PC-9 (cell line): Measurements from ENCODE around the gene MAGEC2. TPM values are rescaled to one million over a fixed set of nuclear protein-coding genes. Genes with fewer than 3 reads are reported as not detected.

Experiments used
- BruUV-seq: library from RNA; stranded (reverse); fragments of 400-500 nt; replicated peaks from 2 replicates; lab custom pipeline; 2021; lab: Mats Ljungman, UMichigan
- CTCF ChIA-PET: fragments of 300-600 bp; sonication (Branson Sonifier 250); formaldehyde crosslinking; loops from one replicate; lab custom pipeline; 2022; ENCODE audit warnings: antibody characterized with exemption; lab: Charles Lee
- POLR2A ChIA-PET: fragments of 300-600 bp; sonication (Branson Sonifier 250); formaldehyde crosslinking; loops from one replicate; lab custom pipeline; 2022; ENCODE audit warnings: antibody characterized with exemption; ENCODE audit not compliant: unreplicated experiment; lab: Charles Lee
- DNase-seq, 2 experiments: peaks; one replicate each; pipeline versions ENCODE4 v3.0.0 to v3.0.0-alpha.2; 2015 to 2022; ENCODE audit warnings: mixed read lengths in 1 of 2
- H2AFZ ChIP-seq: fragments of 200-600 bp; sonication (generic); 2 replicates; pipeline ENCODE4 v1.8.1; 2017; ENCODE audit warnings: antibody characterized with exemption
- H3F3A ChIP-seq: fragments of 200-600 bp; sonication (generic); 2 replicates; pipeline ENCODE4 v1.8.1; 2017; ENCODE audit warnings: antibody characterized with exemption, mild to moderate bottlenecking, low read depth; ENCODE audit not compliant: insufficient read depth
- H3K27ac ChIP-seq: fragments of 200-600 bp; sonication (generic); 2 replicates; pipeline ENCODE4 v1.6.1; 2016; ENCODE audit warnings: mixed run types
- H3K27me3 ChIP-seq: fragments of 200-600 bp; sonication (generic); 2 replicates; pipeline ENCODE4 v1.6.1; 2016; ENCODE audit warnings: low read depth, mixed run types; ENCODE audit not compliant: insufficient read depth
- H3K36me3 ChIP-seq: fragments of 200-600 bp; sonication (generic); 2 replicates; pipeline ENCODE4 v1.6.1; 2016; ENCODE audit warnings: low read depth, mixed run types
- H3K4me1 ChIP-seq: fragments of 200-600 bp; sonication (generic); replicated peaks from 2 replicates; pipeline ENCODE4 v1.6.1; 2016; ENCODE audit warnings: mixed run types; ENCODE audit not compliant: insufficient read depth
- H3K4me2 ChIP-seq: fragments of 200-600 bp; sonication (generic); 2 replicates; pipeline ENCODE4 v1.6.1; 2017; ENCODE audit warnings: mixed run types
- H3K4me3 ChIP-seq: fragments of 200-600 bp; sonication (generic); 2 replicates; pipeline ENCODE4 v1.6.1; 2016; ENCODE audit warnings: mixed run types
- H3K79me2 ChIP-seq: fragments of 200-600 bp; sonication (generic); 2 replicates; pipeline ENCODE4 v1.6.1; 2017; ENCODE audit warnings: low read depth, mixed run types
- H3K9me2 ChIP-seq: fragments of 200-600 bp; sonication (generic); 2 replicates; pipeline ENCODE4 v1.8.1; 2017; ENCODE audit warnings: mild to moderate bottlenecking; ENCODE audit not compliant: insufficient read depth
- H3K9me3 ChIP-seq: fragments of 200-600 bp; sonication (generic); 2 replicates; pipeline ENCODE4 v1.8.1; 2016; ENCODE audit warnings: low read depth; ENCODE audit not compliant: insufficient read depth
- H4K20me1 ChIP-seq: fragments of 200-600 bp; sonication (generic); 2 replicates; pipeline ENCODE4 v1.8.1; 2017; ENCODE audit not compliant: insufficient read depth
- CTCF ChIP-seq: fragments of 200-600 bp; sonication (generic); conservative IDR thresholded peaks from 2 replicates; pipeline ENCODE4 v1.6.1; 2017; ENCODE audit warnings: mixed run types, antibody characterized with exemption, mild to moderate bottlenecking, moderate library complexity
- EZH2 ChIP-seq: fragments of 200-600 bp; sonication (generic); IDR thresholded peaks from 2 replicates; pipeline ENCODE4 v1.8.0; 2017; ENCODE audit warnings: antibody characterized with exemption, low read depth
- intact Hi-C: fragments of 100-400 bp; cut with micrococcal nuclease; formaldehyde crosslinking; loops from one replicate; pipeline ENCODE4 v1.10.0; 2022; ENCODE audit not compliant: unreplicated experiment
- total RNA-seq: library from RNA; stranded (reverse); gene quantifications from 2 replicates; pipeline ENCODE4 v1.2.3, GENCODE V29; 2021

MAGEC2 gene
- total RNA-seq, 1 experiment from 2014 or later: not detected

DNA sequence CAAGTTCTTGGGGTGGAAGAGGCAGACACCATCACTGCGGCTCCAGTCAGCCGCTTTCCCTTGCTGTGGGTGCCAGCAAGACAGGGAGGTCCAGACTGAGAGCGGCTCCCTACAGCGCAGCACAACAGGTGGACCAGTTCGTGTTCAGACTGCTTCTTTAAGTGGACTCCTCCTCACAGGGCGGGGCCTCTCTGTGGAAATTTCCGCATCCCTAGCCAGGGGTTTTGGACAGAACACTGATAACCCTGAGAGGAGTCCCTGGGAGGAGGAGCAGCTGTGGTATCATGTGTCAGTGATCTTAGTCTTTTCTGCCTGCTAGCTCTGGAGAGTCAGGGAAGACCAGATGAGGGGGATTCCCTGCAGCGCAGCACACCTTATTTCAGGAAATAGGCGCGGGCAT is 48.5 kb downstream of the MAGEC2 start:
- no peaks in the 10 kb centered on the region for H3F3A ChIP-seq
- no peak for DNase-seq
- H4K20me1 ChIP-seq: no peaks in the 10 kb centered on the region
- no peaks in the 10 kb centered on the region for H3K79me2 ChIP-seq
- BruUV-seq: no TSS peak
- no peaks in the 10 kb centered on the region for H3K4me1 ChIP-seq
- H3K27me3 ChIP-seq: 0 out of 2 replicates have a peak, but pooled peaks cover 4% of the 10 kb centered on the region
- no peaks in the 10 kb centered on the region for H3K36me3 ChIP-seq
- no peak for TF ChIP-seq EZH2
- no peak for TF ChIP-seq CTCF
- POLR2A ChIA-PET: no interaction called here
- intact Hi-C loops: no loop called here
- no peak overlapping the region for H3K4me3 ChIP-seq
- H3K9me2 ChIP-seq: no peaks in the 10 kb centered on the region
- no peak overlapping the region for H2AFZ ChIP-seq
- no peak overlapping the region for H3K4me2 ChIP-seq
- H3K9me3 ChIP-seq: no peaks in the 10 kb centered on the region
- H3K27ac ChIP-seq: no peak overlapping the region
- CTCF ChIA-PET: no interaction called here
